PC-3 (cell line): Measurements from ENCODE around the gene CYRIA.

ENCODE experiments used
- CTCF ChIP-seq: fragments of 300-600 bp; sonication (generic); conservative IDR thresholded peaks from 2 replicates; pipeline ENCODE4 v1.5.1; 2017; ENCODE audit warnings: antibody characterized with exemption, low read depth, mild to moderate bottlenecking, low read length
- EZH2 ChIP-seq: fragments of 300-600 bp; sonication (generic); IDR thresholded peaks from one replicate; pipeline ENCODE4 v1.6.1; 2017; ENCODE audit warnings: antibody characterized with exemption, mild to moderate bottlenecking, low read length; ENCODE audit not compliant: unreplicated experiment

- TF ChIP-seq CTCF (no peak), EZH2 (no peak)
Measured at GRCh38 chr2:16619576-16620245, 45.9 kb downstream of the CYRIA start.
